ENCODE data around the gene USPL1.

GRCh38 chr13:30698488-30699005 is 80.8 kb downstream of the USPL1 start:
- TF ChIP-seq CTCF (IDR thresholded peaks at IDR 0.05) = no peak
- no peak for TF ChIP-seq POLR2A (IDR thresholded peaks at IDR 0.05)

Measured in testis (tissue), 2 donors.